Activated CD8-positive, alpha-beta memory T cell treated with anti-CD3 and anti-CD28 coated beads for 48 hours (primary cell): ENCODE results near the gene FYTTD1.
"Not testable (repeated sequence)": the region's sequence is repeated elsewhere in the genome, so short reads cannot be mapped to it uniquely, and the experiment has no call there.

Experiments
- DNase-seq, 3 experiments: peaks; one replicate each; pipeline ENCODE4 v3.0.0-alpha.2; 2020; ENCODE audit warnings: low read depth in 2 of 3, low spot score in 2 of 3

The FYTTD1 gene

GRCh38 chr3:197749601-197750395, at the start of gene FYTTD1:
Gene FYTTD1 (plus strand): TSS chr3:197749883. CDS start chr3:197749972, 89 bp downstream.
- peak; percentile 46 to 71 (median 57) for DNase-seq

- no peak for DNase-seq
Observed at GRCh38 chr3:197700095-197700494, 49.6 kb upstream of the FYTTD1 start.

GRCh38 chr3:197701841-197702240, 47.8 kb upstream of the FYTTD1 start:
- DNase-seq = no peak

- no peak for DNase-seq
Observed at GRCh38 chr3:197706658-197707057, 43.0 kb upstream of the FYTTD1 start.

GRCh38 chr3:197709135-197709534, 40.5 kb upstream of the FYTTD1 start:
- no peak for DNase-seq

GRCh38 chr3:197710965-197711364, 38.7 kb upstream of the FYTTD1 start:
- not testable (repeated sequence) for DNase-seq

- peak; percentile 23 to 60 (median 45) for DNase-seq
Observed at GRCh38 chr3:197711973-197712707, 37.5 kb upstream of the FYTTD1 start.

- DNase-seq = no peak
Observed at GRCh38 chr3:197713477-197713822, 36.2 kb upstream of the FYTTD1 start.

GRCh38 chr3:197714251-197714650, 35.4 kb upstream of the FYTTD1 start:
- no peak for DNase-seq

- DNase-seq = no peak
Observed at GRCh38 chr3:197718891-197719290, 30.8 kb upstream of the FYTTD1 start.

GRCh38 chr3:197720694-197721093, 29.0 kb upstream of the FYTTD1 start:
- DNase-seq = no peak

GRCh38 chr3:197722734-197723133, 26.9 kb upstream of the FYTTD1 start:
- DNase-seq = no peak

- not testable (repeated sequence) for DNase-seq
Observed at GRCh38 chr3:197727878-197728277, 21.8 kb upstream of the FYTTD1 start.

GRCh38 chr3:197728487-197728886, 21.2 kb upstream of the FYTTD1 start:
- DNase-seq = no peak

GRCh38 chr3:197730200-197730599, 19.5 kb upstream of the FYTTD1 start:
- no peak for DNase-seq

GRCh38 chr3:197730770-197731169, 18.9 kb upstream of the FYTTD1 start:
- not testable (repeated sequence) for DNase-seq

GRCh38 chr3:197731483-197731882, 18.2 kb upstream of the FYTTD1 start:
- not testable (repeated sequence) for DNase-seq

GRCh38 chr3:197733042-197733441, 16.6 kb upstream of the FYTTD1 start:
- DNase-seq = no peak

GRCh38 chr3:197734667-197735318, 14.9 kb upstream of the FYTTD1 start:
- DNase-seq = no peak

- DNase-seq = peak; percentile 16 to 25 (median 18)
Observed at GRCh38 chr3:197736010-197736490, 13.6 kb upstream of the FYTTD1 start.

GRCh38 chr3:197736491-197737318, 13.0 kb upstream of the FYTTD1 start, which contains the start of gene RUBCN:
Gene RUBCN (minus strand): TSS chr3:197736904. CDS start chr3:197736719, 185 bp downstream.
- peak; percentile 67 to 91 (median 78) for DNase-seq
